GM21737 (cell line): ENCODE measurements around the gene CMTM7.

Source experiments
- ATAC-seq: cut with Tn5 transposase; IDR thresholded peaks from one replicate; pipeline ENCODE4 v1.9.1; 2021; ENCODE audit warnings: mild to moderate bottlenecking, moderate library complexity; ENCODE audit not compliant: unreplicated experiment

CMTM7 gene

DNA sequence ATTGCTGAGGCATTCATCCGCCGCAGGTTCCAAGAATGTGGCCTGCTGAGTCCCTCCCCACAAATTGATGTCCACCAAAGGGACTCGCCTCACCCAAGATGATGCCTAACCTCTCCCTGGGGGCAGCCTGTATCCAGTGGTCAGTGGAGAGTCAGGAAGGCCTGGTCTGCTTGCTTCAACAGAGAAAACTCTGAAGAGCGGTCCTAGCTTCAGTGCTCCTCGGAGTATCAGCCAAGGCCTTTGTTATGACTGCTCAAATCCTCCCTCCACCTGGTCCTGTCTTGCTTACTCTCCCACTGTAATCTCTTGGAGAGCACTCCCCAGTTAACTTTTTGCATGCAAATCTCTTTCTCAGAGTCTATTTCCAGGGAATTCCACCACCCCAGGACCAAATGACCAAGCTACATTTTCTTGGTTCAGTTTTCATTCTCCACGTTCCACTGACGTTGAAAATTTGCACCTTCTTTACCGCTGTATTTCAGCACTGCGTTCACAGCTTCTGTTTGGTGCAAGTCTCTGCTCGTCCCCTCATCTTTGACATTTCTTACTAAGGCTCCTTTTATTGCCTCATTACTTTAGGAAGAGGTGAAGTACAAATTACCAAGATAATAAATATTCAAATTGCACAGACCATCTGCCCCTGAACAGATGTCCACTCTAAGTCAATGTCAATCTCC lies 22.3 kb downstream of the CMTM7 start:
- ATAC-seq = no peak

DNA sequence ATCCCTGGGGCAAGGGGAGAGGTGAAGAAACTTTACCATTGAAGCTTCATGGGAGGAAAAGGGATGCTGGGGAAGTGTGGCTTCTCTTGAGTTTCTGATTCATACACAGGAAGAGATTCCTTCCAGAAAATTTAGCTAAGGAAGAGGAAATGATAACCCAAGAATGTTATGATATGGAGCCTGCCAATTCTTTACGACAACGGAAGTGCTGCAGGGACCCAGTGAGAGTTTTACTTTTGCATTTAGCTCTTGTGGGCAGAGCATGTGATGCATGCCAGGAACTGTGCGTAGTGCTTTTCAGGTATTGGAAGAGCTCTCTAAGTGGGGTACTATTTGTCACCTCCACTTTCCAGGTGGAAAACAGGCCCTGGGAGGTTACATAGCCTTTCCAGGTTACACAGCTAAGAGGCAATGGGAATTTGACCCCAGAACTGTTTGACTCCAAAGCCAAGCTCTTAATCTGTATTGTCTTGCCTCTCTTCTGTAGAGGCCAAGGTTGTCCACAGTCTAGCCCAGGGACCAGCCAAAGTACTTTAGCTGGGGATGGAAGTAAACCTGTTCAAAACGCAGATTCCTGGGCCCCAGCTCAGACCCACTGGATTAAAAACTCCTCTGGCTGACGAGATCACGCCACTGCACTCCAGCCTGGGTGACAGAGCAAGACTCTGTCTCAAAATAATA lies 23.0 kb downstream of the CMTM7 start:
- peak; percentile 68 for ATAC-seq

DNA sequence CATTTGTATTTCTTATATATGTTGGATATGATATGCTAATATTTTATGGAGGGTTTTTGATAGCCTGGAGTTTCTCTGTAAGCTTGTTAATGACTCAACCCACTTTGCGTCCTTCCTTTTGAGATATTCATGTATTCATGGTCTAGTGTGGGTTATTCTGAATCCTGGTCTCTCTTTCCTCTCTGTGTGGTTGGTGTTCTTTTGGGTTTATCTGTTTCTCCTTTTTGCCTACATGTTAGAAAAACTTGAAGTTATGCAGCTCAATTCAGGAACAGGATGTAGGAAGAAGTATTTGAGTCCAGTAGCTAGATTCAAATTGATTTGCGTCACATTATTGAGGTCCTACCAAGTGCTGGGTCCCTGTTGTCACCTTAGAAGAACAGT lies 28.1 kb downstream of the CMTM7 start:
- ATAC-seq = no peak

DNA sequence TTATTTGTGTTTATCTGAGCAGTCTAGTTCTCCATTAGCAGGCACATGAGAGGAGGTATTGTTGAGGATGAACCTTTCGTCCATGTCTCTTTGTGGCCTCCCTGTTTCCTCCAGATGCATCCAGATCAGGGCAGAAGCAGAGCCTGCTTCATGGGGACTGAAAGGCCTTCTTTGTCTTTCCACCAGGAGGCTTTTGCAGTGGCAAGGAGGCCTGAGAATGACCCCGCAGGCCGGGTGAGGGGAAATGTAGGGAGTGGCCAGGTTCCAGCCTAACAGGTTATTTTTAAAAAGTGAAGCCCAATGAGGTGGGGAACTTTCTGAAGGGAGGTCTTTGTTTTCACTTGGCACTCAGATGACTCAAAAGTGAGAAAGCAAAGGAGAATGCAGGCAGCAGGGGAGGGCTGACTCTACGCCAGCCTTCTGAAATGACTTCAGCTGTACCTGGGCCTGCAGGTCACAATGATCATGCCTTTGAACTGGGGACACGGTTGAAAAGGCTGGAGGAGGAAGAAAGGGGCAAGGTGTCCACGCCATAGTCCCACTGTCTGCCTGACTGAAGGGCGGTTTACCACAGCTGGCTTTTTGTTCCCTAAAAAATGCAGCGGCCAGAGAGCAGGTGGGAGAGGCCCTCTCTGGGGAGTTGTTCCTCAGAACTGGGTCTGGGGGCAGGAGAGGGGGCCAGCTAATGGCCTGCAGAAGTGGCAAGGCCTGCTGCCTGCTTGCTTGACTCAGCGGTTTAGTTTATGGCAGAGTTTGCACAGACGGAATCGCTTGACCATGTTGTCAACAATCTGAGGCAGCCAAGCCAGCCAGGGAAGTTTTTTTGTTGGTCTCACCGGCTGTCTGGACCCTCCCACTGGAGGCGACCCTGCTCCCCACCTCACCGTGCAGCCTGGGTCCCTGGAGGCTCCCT lies 28.7 kb downstream of the CMTM7 start:
- ATAC-seq = peak; percentile 67

DNA sequence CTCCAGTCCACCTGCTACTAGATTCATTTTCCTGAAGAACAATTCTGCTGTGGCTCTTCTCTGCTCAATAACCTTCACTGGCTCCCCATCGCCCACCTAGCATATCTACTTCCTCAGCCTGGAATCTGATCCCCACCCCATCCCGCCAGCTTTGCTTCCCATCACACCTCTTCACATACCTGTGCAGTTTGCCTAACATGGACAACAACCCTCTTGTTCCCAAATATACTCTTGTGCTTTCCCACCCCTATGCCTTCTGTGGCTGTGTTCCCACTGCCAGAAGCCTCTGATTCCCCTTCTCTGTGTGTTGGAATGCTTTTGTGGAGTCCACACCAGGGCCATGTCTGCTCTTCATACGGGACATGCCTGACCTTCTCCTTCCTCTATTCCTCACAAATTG lies 29.5 kb downstream of the CMTM7 start:
- ATAC-seq = no peak

DNA sequence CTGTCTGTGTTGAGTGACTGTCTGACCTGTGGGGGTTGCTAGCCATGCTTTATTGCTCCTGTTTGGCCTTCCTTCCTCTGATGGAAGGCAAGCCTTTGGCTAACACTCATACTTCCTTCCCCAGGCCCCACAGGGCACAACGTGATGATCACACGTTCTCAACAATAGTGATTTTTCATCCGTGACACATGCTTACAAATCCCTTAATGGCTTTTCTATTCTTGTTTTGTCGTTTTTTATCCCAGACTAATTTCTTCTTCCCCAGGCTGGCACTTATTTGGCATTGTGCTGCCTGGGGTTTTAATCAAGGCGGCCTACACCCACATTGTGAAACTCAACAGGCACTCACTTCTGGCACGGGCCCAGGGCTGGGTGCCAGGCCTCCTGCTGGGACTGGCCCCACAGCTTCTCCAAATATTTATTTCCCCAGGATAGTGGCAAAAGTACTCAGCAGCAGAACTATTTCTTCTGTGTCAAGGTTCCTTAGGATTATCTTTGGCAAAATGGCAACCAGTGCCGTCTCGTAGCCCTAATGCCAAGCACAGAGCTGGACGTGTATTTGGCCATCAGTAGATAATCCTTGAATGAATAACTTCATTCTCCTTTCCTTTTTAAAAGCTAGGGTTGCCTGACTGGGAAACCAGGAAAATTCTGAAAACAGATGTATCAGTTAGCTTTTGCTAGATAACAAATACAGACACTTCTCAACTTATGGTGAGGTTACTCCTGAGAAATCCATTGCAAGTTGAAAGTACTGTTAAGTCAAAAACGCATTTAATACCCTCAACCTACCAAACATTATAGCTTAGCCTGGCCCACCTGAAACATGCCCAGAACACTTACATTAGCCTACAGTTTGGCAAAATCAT lies 30.6 kb downstream of the CMTM7 start:
- ATAC-seq = no peak

DNA sequence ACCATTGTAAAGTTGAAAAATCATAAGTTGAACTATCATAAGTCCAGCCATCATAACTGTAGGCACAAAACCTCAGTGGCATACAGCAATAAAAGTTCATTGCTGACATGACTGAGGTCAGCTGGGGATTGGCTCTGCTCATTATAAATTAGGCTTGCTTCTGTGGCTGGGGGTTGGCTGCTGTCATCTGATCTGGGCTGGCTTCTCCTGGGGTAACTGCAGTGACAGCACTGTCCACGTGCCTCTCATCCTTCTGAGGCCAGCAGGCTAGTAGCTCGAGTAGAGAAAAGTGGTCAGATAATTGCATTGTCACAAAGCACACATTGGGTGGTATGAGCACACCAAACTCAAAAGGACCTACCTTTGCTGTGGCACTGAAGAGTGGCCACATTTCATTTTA lies 31.3 kb downstream of the CMTM7 start:
- ATAC-seq = no peak

DNA sequence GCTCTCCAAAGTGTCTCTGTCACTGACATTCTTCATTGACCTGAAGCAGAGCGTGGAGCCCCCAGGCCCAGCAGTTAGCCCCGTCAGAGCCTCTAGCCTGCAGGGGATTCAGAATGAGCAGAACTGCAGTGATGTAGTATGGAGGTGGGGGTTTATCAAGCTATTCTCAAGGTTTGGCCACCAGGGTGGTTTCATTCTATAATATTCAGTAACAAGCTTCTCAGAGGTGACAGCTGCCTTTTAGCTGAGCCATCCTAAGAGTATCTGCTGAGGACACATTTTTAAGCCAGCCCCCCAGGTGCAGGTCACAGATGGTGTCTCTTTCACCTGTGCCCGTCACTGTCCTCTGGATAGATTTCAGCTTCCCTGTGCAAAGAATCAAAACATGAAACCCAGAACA lies 31.9 kb downstream of the CMTM7 start:
- peak; percentile 31 for ATAC-seq

DNA sequence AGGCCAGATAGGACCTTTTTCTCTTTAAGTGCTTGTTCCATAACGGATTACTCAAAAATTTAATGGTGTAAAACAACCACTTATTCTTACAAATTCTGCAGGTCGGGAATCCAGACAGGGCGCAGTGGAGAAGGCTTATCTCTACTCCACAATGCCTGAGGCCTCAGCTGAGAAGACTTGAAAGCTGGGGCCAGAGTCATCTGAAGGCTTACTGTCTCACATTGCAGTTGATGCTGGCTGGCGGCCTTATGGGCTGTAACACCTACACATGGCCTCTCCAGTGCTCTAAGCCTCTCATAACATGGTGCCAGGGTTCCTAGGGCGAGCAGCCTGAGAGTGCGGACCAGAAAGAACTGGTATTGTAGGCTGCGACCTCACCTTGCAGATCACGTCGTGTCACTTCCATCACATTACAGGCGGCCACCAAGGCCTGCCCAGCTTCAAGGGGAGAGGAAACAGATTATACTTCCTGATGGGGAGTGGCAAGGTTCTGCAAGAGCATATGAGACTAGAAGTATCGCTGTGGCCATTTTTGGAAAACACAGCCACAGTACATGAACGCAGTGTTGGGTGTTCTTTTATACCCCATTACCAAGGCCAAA lies 32.4 kb downstream of the CMTM7 start:
- ATAC-seq = no peak

DNA sequence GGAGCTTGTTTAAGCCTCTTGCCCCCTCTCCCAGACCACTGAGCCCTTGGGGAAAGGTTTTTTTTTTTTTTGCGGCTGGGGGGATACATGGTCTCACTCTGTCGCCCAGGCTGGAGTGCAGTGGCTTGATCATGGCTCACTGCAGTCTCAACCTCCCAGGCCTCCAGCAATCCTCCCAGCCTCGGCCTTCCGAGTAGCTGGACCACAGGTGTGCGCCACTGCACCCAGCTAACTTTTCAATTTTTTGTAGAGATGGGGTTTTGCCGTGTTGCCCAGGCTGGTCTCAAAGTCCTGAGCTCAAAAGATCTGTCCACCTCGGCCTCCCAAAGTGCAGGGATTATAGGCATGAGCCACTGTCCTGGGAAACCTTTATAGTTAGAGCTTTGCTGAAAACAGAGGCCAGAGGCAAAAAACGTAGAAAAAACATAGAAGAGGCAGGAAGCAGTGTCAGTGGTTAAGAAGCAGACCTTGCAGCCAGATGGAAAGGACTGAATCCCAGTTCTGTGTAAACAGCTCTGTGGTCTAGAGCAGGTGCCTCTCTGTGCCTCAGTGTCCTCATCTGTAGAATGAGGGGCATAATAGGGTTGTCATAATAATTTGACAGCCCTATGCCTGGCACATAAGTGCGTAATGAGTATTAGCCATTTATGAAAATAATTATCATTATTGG lies 33.1 kb downstream of the CMTM7 start:
- no peak for ATAC-seq

DNA sequence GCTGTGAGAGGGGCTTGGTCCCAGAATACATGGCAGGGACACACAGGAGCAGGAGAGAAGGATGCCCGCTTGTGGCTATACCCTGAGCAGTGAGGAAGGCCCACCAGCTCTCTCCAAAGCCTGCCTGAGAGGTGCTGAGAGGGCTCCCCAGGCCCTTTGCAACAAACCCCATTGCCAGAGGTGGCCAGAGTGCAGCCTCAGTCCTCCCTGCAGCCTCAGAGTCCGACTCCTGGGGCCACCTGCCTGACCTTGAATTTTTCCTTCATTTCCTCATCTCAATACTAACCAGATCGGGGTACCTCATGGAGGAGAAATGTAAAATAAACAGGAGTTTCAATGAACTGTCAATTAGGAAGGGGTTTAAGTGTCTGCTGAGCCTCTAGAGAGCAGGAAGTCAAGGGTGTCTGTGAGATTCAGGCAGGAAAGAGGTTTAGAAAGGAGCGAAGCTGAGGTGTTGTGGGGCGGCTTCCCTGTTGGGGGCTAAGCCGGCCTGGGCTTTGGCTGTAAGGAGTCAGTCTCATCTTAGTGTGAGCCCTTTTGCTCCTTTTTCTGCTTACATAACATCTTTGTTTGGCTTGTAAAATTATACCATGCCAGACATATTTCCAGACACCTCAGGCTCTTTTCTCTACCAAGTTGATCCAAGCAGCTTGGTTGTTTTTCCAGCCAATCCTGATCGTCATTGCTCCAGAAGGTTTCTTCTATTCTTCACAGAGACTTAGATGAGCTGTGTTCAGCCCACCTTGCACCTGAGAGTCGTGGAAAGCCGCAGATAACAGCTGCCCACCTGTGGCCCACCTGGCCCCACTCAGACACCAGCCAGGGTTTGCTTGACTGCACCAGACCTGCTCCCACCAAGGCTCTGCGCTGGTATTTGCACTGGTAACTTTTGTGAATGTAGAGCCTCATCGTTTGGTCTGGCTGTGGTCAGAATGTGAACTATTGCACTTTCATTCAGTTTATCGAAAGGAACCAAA lies 36.7 kb downstream of the CMTM7 start:
- ATAC-seq = peak; percentile 68

DNA sequence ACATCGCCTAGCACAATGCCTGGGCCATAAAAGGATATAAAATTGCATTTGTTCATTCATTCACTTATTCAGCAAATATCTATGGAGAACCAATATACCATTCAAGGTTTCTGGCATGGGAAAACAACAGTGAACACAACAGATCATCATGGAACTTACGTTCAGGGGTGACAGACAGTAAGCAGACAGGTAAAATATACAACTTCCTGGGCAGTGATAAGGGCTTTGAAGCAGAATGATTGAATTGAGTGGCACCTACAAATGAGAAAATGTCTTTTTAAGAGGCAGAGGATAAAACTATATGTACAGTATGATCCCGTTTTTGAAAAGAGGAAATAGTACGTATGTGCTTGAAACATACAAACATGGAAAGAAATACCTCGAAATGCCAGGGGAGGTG lies 39.2 kb downstream of the CMTM7 start:
- ATAC-seq = no peak

DNA sequence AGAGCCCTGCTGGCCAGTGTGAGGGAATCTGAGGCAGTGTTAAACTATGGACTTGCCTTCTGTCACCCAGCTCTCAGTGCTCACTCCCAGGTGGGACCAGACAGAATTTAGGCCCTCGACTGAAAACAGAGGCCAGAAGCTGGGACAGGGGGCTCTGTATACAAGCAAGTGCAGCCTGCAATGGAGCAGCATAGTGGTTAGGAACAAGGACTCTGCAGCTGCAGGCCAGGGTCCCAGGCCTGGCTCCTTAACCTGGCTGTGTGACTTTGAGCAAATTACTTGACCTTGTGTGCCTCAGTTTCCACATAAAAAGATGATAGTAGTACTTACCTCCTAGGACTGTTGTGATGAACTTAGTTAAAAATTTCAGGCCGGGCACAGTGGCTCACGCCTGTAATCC lies 39.8 kb downstream of the CMTM7 start:
- ATAC-seq = no peak

DNA sequence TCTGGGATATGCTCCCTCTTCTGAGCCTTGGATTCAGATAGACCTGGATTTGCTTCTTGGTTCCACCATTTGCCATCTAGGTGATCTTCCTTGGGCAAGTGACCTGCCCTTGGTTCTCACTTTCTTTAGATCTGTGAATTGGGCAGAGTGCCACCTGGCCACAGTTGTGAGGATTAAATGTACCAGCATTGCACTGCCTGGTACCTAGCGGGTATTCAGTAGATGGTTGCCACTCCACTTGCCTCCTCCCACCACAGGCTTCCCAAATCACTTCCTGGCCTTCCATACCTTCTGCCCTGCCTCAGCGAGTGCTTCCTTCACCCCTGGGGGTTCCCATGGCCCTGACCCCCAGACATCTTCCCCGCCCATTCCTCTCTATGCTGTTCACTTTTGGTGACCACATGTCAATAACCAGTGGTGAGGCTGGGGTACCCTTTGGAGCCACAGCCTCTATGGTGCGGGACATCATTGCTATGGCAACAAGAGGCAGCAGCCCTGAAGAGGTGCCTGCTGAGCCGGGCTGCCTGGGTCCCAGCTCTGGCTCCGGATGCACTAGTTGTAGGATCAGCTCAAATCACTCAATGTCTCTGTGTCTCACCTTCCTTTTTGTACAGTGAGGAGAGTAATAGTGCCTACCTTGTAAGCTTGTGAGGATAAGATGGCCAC lies 40.5 kb downstream of the CMTM7 start:
- no peak for ATAC-seq

DNA sequence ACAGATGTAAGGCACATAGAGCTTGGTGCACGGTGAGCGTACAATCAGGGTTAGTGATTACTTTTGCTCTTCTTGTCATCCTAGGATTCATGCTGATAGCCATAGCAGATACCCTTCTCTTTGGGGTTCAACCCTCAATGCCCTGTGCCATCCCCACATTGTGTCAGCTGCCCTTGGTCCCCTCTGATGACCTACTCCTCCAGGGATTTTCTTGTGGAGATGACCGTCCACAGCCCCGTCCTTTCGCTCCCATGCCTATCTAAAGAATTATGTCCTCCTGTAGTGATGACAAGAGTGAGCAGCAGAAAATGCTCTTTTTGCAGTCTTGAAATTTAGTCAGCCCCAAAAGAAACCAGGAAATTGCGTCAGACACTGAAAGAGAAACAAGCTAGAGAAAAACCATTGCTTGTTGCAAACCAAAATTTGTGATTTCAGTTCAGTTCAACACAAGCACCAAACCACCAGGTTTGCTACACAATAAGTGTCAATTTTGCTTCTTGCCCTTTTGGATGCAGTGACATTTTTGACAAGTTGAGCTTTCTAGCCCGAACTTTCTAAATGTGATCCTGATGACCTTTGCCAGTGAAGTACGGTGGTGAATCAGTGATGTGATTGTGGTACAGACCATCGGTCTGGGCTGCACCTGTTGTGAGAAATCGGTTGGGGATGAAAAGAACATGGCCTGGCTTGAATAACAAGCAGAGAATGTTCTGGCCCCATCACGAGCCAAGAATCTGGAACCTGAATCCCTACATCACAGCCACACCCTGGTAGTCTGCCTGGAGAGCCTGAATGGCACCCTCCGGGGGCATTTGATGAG lies 41.3 kb downstream of the CMTM7 start:
- ATAC-seq = no peak

DNA sequence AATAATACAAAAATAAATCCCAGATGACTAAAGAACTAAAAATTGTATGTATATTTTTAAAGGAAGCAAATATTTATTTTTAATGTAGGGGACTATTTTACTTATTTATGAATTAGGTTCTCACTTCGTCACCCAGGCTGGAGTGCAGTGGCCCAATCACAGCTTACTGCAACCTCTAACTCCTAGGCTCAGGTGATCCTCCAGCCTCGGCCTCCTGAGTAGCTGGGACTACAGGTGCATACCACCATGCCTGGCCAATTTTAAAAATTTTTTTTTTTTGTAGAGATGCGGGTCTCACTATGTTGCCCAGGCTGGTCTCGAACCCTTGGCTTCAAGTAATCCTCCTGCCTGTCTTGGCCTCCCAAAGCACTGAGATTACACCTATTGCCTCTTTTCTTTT lies 42.6 kb downstream of the CMTM7 start:
- ATAC-seq = no peak
